H9 (cell line): ENCODE data around the gene SLC39A8. TPM values are rescaled to one million over a fixed set of nuclear protein-coding genes. Genes with fewer than 3 reads are reported as not detected.

ENCODE experiments used
- DNase-seq: peaks from one replicate; pipeline ENCODE4 v3.0.0-alpha.2; 2017
- H2AFZ ChIP-seq: one replicate; pipeline ENCODE4 v1.6.1; 2013; ENCODE audit warnings: mild to moderate bottlenecking, low read length, control low read depth, moderate library complexity
- H2AK5ac ChIP-seq: 2 replicates; pipeline ENCODE4 v1.6.1; 2013; ENCODE audit warnings: low read length, control low read depth, mixed read lengths; ENCODE audit not compliant: insufficient read length
- H2BK120ac ChIP-seq: one replicate; pipeline ENCODE4 v1.6.1; 2013; ENCODE audit warnings: low read depth, mild to moderate bottlenecking, low read length, control low read depth, inconsistent platforms; ENCODE audit not compliant: poor library complexity, severe bottlenecking
- H2BK12ac ChIP-seq: 2 replicates; pipeline ENCODE4 v1.6.1; 2013; ENCODE audit warnings: low read length, control low read depth, mixed read lengths, low read depth; ENCODE audit not compliant: insufficient read length
- H2BK15ac ChIP-seq: 2 replicates; pipeline ENCODE4 v1.6.1; 2013; ENCODE audit warnings: low read depth, low read length, control low read depth
- H2BK20ac ChIP-seq: one replicate; pipeline ENCODE4 v1.6.1; 2013; ENCODE audit warnings: low read depth, mild to moderate bottlenecking, low read length, control low read depth, inconsistent platforms; ENCODE audit not compliant: poor library complexity, severe bottlenecking
- H2BK5ac ChIP-seq: 2 replicates; pipeline ENCODE4 v1.6.1; 2013; ENCODE audit warnings: low read length, control low read depth, mixed read lengths; ENCODE audit not compliant: insufficient read length
- H3K14ac ChIP-seq: 2 replicates; pipeline ENCODE4 v1.6.1; 2013; ENCODE audit warnings: low read length, control low read depth; ENCODE audit not compliant: insufficient read depth
- H3K18ac ChIP-seq: 2 replicates; pipeline ENCODE4 v1.6.1; 2013; ENCODE audit warnings: low read depth, mild to moderate bottlenecking, mixed read lengths, low read length, control low read depth; ENCODE audit not compliant: insufficient read length
- H3K23ac ChIP-seq: 2 replicates; pipeline ENCODE4 v1.6.1; 2013; ENCODE audit warnings: low read length, control low read depth, mixed read lengths, low read depth; ENCODE audit not compliant: insufficient read length
- H3K23me2 ChIP-seq: 2 replicates; pipeline ENCODE4 v1.6.1; 2013; ENCODE audit warnings: low read depth, mild to moderate bottlenecking, mixed read lengths, low read length, control low read depth; ENCODE audit not compliant: insufficient read length, poor library complexity, severe bottlenecking
- H3K27ac ChIP-seq: 2 replicates; pipeline ENCODE4 v1.5.1; 2013; ENCODE audit warnings: low read length, control low read depth, mixed read lengths, low read depth; ENCODE audit not compliant: insufficient read length
- H3K27me3 ChIP-seq: 2 replicates; pipeline ENCODE4 v1.6.1; 2013; ENCODE audit warnings: low read length, control low read depth, inconsistent platforms; ENCODE audit not compliant: insufficient read depth
- H3K4ac ChIP-seq: 2 replicates; pipeline ENCODE4 v1.6.1; 2013; ENCODE audit warnings: low read depth, mild to moderate bottlenecking, control low read depth, inconsistent platforms, low read length, moderate library complexity
- H3K4me1 ChIP-seq: 2 replicates; pipeline ENCODE4 v1.6.1; 2013; ENCODE audit warnings: low read length, control low read depth, inconsistent platforms; ENCODE audit not compliant: insufficient read depth
- H3K4me2 ChIP-seq: 2 replicates; pipeline ENCODE4 v1.6.1; 2013; ENCODE audit warnings: low read length, control low read depth, mixed read lengths; ENCODE audit not compliant: insufficient read length, insufficient read depth
- H3K56ac ChIP-seq: 2 replicates; pipeline ENCODE4 v1.6.1; 2013; ENCODE audit warnings: low read depth, mild to moderate bottlenecking, mixed read lengths, low read length, control low read depth; ENCODE audit not compliant: insufficient read length
- H3K79me1 ChIP-seq: 2 replicates; pipeline ENCODE4 v1.6.1; 2013; ENCODE audit warnings: low read depth, mild to moderate bottlenecking, moderate library complexity, low read length, control low read depth, inconsistent platforms; ENCODE audit not compliant: insufficient read depth, poor library complexity, severe bottlenecking
- H3K79me2 ChIP-seq: 2 replicates; pipeline ENCODE4 v1.6.1; 2013; ENCODE audit warnings: low read length, control low read depth, inconsistent platforms; ENCODE audit not compliant: insufficient read depth
- H3K9ac ChIP-seq: 2 replicates; pipeline ENCODE4 v1.6.1; 2013; ENCODE audit warnings: low read length, control low read depth, mixed read lengths; ENCODE audit not compliant: insufficient read length; ENCODE audit errors: extremely low read depth
- H3K9me3 ChIP-seq: one replicate; pipeline ENCODE4 v1.6.1; 2013; ENCODE audit warnings: low read depth, low read length, inconsistent platforms; ENCODE audit not compliant: control insufficient read depth
- H3T11ph ChIP-seq: one replicate; pipeline ENCODE4 v1.6.1; 2013; ENCODE audit warnings: mild to moderate bottlenecking, low read length, control low read depth, inconsistent platforms
- H4K20me1 ChIP-seq: one replicate; pipeline ENCODE4 v1.6.1; 2013; ENCODE audit not compliant: control insufficient read depth, insufficient read length, insufficient read depth
- H4K5ac ChIP-seq: 2 replicates; pipeline ENCODE4 v1.6.1; 2013; ENCODE audit warnings: low read depth, mild to moderate bottlenecking, mixed read lengths, low read length, control low read depth; ENCODE audit not compliant: insufficient read length
- H4K8ac ChIP-seq: replicated peaks from 2 replicates; pipeline ENCODE4 v1.6.1; 2013; ENCODE audit warnings: low read length, control low read depth, mixed read lengths, low read depth; ENCODE audit not compliant: insufficient read length
- H4K91ac ChIP-seq: 2 replicates; pipeline ENCODE4 v1.6.1; 2013; ENCODE audit warnings: low read depth, mild to moderate bottlenecking, moderate library complexity, mixed read lengths, low read length, control low read depth; ENCODE audit not compliant: insufficient read length
- H3K27ac Mint-ChIP-seq, 3 experiments: 2 replicates in 2 of 3; 3 replicates in 1 of 3; pipeline ENCODE4 v1.8.0; 2020 to 2021; ENCODE audit warnings: mixed read lengths in 3 of 3, mild to moderate bottlenecking in 1 of 3, moderate library complexity in 1 of 3
- H3K27me3 Mint-ChIP-seq: 2 replicates; pipeline ENCODE4 v1.8.0; 2021; ENCODE audit warnings: low read depth, mild to moderate bottlenecking, moderate library complexity, mixed read lengths
- H3K36me3 Mint-ChIP-seq, 3 experiments: 2 replicates in 2 of 3; 3 replicates in 1 of 3; pipeline ENCODE4 v1.8.0; 2020 to 2021; ENCODE audit warnings: low read depth in 3 of 3, mixed read lengths in 3 of 3; ENCODE audit not compliant: insufficient read depth in 1 of 3
- H3K4me1 Mint-ChIP-seq, 2 experiments: 2 replicates each; pipeline ENCODE4 v1.8.0; 2020; ENCODE audit warnings: mixed read lengths in 2 of 2
- H3K4me3 Mint-ChIP-seq, 2 experiments: 2 replicates in 1 of 2; 3 replicates in 1 of 2; pipeline ENCODE4 v1.8.0; 2020 to 2021; ENCODE audit warnings: mild to moderate bottlenecking in 2 of 2, mixed read lengths in 2 of 2, moderate library complexity in 1 of 2
- H3K9me3 Mint-ChIP-seq, 2 experiments: 2 replicates in 1 of 2; 3 replicates in 1 of 2; pipeline ENCODE4 v1.8.0; 2020; ENCODE audit warnings: mild to moderate bottlenecking in 2 of 2, mixed read lengths in 2 of 2, moderate library complexity in 1 of 2
- CTCF ChIP-seq: fragments of 200-600 bp; sonication (generic); conservative IDR thresholded peaks from 3 replicates; pipeline ENCODE4 v1.8.0; 2021; ENCODE audit warnings: antibody characterized with exemption, mild to moderate bottlenecking
- WGBS: extraction: QIAGEN DNeasy Blood & Tissue Kit; methylation state at CpG from one replicate; pipeline ENCODE4 v1.1.7; 2013; ENCODE audit warnings: missing lambda C conversion rate, low lambda C conversion rate, mixed read lengths; ENCODE audit not compliant: insufficient read length; ENCODE audit errors: extremely low coverage; 5-methylcytosine and 5-hydroxymethylcytosine counted together
- total RNA-seq: library from RNA; stranded (reverse); gene quantifications from 2 replicates; pipeline ENCODE4 v1.2.1, GENCODE V29; 2021

The SLC39A8 gene
- total RNA-seq, 1 experiment from 2014 or later, result 11.0 TPM

- DNase-seq, result no peak
- no peak overlapping the region for H3K18ac ChIP-seq
- no CpG with 5 or more reads among the region's 8 CpGs for WGBS
- H3K79me2 ChIP-seq, result peaks cover 4% of the 10 kb centered on the region; the same call in 1 of the 2 replicates
- Mint-ChIP-seq H3K27ac (no peak overlapping the region), H3K9me3 (no peaks in the 10 kb centered on the region), H3K36me3 (no peaks in the 10 kb centered on the region), H3K27me3 (peaks cover 7% of the 10 kb centered on the region), H3K4me1 (peaks cover 15 to 36% of the 10 kb centered on the region in 2 experiments; a peak in 3 of 4 replicates), H3K4me3 (no peak overlapping the region)
- H4K20me1 ChIP-seq, result no peaks in the 10 kb centered on the region
- no peak overlapping the region for H3K4me2 ChIP-seq
- no peak overlapping the region for H4K8ac ChIP-seq
- peaks cover 12% of the 10 kb centered on the region for H3K4me1 ChIP-seq
- no peak overlapping the region for H3K4ac ChIP-seq
- no peak overlapping the region for H3K56ac ChIP-seq
- no peak overlapping the region for H4K5ac ChIP-seq
- no peak overlapping the region for H2BK20ac ChIP-seq
- no peak overlapping the region for H2BK5ac ChIP-seq
- H2BK15ac ChIP-seq, result no peak overlapping the region
- no peak overlapping the region for H3K14ac ChIP-seq
- no peak overlapping the region for H2BK12ac ChIP-seq
- no peaks in the 10 kb centered on the region for H3K23me2 ChIP-seq
- no peaks in the 10 kb centered on the region for H3K79me1 ChIP-seq
- no peak overlapping the region for H4K91ac ChIP-seq
- H3T11ph ChIP-seq, result no peak overlapping the region
- H3K9ac ChIP-seq, result no peak overlapping the region
- H3K27me3 ChIP-seq, result no peaks in the 10 kb centered on the region
- no peak overlapping the region for H2AFZ ChIP-seq
- no peak for TF ChIP-seq CTCF
- H2AK5ac ChIP-seq, result no peak overlapping the region
- H3K27ac ChIP-seq, result no peak overlapping the region
- H3K9me3 ChIP-seq, result no peaks in the 10 kb centered on the region
- no peak overlapping the region for H3K23ac ChIP-seq
- no peak overlapping the region for H2BK120ac ChIP-seq
These were observed 6.9 kb downstream of the SLC39A8 start for GRCh38 chr4:102338405-102338804.
